Stimulated activated CD8-positive, alpha-beta memory T cell treated with anti-CD3 and anti-CD28 coated beads, Interleukin-7, amount 100 ng/mL, for 1 hour (primary cell): ENCODE results near the gene FTCD.

Source experiments
- DNase-seq, 2 donors: peaks; one replicate each; pipeline ENCODE4 v3.0.0-alpha.2; 2020; ENCODE audit warnings: low read depth in 2 of 2

The FTCD gene

DNA sequence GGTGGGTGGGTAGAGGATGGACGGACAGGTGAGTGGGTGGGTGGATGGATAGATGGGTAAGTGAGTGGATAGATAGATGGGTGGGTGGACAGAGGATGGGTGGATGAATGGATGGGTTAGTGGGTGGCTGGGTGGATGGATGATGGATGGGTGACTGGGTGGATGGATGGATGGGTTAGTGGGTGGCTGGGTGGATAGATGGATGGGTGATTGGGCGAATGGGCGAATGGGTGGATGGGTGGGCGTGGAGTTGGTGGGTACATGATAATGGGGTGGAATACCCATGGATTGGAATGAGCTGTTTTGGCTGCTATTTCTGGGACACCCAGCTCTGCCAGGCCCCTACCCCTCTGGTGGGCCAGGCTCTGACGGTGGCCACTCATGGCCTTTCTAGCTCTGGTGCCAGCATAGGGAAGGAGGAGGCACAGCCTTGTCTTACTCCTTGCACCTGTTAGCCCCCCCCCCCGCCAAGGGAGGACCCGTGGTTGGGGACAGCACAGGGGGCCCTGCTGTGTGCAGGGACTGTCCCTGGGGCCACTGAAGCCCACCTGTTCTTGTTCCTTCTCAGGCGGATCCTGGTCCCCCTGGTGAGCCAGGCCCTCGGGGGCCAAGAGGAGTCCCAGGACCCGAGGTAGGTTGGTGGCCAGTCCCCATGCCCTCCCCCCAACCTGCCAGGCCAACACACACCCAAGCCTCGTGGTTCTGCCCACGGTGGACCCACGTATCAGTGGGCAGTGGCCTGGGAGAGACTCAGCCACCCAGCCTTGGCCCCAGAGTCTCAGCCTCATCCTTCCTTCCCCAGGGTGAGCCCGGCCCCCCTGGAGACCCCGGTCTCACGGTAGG, 31.1 kb downstream of the FTCD start:
- DNase-seq, result no peak

DNA sequence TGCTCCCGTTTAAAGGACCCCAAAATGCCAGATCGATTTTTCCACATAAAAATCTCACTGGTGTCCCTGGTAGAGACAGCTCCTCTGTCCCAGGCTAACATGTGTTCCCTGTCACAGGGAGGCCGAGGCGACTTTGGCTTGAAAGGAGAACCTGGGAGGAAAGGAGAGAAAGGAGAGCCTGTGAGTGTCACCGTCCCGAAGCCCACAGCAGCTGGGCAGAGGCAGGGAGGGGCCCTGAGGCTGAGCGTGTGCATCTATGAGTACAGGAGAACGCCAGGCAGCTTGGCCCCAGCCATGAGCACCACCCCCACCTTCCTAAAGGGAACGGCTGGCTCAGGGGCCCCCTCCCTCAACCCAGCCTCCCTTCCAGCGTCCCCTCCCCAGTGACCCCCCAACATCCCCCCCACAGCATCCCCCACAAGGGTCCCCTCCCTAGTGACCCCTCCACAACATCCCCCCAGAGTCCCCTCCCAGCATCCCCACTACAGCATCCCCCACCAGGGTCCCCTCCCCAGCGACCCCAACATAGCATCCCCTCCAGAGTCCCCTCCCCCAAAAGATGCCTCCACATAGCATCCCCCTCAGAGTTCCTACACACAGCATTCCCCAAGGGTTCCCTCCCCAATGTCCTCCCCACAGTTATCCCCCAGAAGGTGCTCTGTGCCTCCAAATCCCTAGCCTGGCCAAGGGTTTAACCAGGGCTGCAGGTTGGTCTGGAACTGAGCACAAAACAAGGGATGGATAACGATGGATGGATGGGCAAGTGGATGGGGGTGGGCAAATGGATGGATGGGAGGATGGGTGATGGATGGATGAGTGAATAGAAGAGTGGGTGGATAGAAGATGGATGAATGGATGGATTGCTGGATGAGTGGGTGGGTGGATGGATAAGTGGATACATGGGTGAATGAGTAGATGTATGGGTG, 32.4 kb downstream of the FTCD start:
- DNase-seq, result no peak

DNA sequence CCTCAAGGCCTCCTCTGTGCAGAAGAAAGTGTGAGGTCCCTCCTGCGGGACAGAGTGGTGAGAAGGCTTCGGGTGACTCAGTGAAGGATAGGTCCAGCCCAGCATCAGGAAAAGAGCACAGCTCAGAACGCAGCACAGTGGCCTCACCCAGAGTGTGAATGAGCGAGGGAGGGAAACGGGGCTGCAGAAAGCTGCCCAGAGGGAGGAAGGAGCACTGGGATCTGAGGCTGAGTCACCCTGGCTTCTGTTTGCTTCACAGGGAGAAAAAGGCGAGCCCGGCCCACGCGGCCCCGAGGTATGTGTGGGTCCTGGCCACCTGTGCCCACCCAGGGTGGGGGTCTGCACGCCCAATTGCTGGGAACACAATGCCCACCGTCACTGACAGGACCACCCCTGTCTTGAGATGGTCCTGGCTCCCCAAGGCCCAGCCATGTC, 33.1 kb downstream of the FTCD start:
- no peak for DNase-seq

DNA sequence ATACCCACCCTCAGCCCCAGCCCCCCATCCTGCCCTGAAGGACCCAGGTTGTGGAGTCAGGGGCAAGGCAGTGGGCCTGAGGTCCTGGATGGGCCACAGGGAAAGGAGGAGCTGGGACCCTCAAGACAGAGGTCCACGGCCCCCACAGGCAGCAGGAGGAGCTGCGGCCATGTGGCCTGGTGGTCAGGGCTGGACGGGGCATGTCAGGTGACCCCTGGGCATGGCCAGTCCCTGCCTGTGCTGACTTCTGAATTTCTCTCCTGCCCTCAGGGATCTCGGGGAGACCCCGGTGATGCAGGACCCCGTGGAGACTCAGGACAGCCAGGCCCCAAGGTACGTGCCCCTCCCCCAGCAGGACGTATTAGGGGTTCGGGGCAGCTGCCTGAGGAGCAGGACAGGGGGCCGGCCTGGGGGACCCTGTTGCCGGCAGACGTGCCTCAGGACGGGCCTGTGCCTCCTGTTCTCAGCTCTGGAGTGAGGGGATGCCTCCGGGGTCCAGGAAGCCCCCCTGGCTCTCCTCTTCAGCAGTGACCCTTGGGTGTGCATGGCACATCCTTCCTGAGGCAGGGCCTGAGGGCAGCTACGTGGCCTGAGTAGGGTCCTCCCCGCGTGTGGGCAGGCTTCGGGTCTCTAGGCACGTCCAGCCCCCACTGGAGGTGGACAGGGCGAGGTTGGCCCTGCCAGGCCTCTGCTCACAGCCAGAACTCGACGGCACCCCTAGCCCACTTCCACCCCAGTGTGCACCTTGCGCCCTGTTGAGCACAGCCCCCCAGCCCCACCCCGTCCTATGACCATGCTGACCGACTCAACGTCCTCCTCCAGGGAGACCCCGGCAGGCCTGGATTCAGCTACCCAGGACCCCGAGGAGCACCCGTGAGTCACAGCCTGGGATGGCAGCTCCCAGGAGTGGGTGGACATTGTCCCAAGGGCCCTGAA, 33.8 kb downstream of the FTCD start:
- no peak for DNase-seq

- no peak for DNase-seq
These were observed 34.8 kb downstream of the FTCD start for GRCh38 chr21:46120301-46121285.

- no peak for DNase-seq
These were observed 35.6 kb downstream of the FTCD start for GRCh38 chr21:46119637-46120271.

GRCh38 chr21:46119144-46119636, 36.2 kb downstream of the FTCD start:
- no peak for DNase-seq

- DNase-seq, result no peak
These were observed 36.8 kb downstream of the FTCD start for GRCh38 chr21:46118316-46119143.

DNA sequence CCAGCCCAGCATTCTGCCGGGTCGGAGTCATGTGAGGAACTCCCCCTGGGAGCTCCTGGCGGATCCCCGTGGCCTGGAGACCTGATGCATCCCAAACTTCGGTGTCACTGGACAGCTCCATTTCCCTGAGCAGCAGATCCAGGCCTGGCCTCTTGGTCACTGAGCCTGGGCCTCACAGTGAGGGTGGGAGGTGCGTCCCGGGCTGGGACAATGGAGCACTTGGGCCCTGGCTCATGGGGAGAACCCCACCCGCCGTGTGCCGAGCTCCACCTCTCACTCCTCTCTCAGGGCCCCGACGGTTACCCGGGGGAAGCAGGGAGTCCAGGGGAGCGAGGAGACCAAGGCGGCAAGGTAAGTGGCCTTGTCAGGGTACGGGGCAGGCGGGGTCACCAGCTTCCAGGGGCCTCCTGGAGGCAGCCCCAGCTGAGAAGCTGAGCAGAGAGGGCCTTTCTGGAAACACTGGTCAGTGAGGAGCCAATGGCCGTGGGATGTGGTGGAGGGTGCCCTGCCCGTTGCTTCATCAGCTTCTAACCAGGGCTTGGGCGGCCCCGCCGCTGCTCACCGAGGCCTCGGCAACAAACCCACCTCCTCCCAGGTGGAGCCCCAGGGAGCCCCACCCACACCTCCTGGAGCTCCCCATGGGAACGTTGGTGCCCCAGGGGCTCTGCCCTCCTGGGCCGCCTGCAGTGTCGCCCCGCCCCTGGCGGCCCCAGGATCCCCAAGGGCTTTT, 37.6 kb downstream of the FTCD start:
- no peak for DNase-seq

GRCh38 chr21:46116776-46117585, 38.4 kb downstream of the FTCD start:
- DNase-seq, result no peak

DNA sequence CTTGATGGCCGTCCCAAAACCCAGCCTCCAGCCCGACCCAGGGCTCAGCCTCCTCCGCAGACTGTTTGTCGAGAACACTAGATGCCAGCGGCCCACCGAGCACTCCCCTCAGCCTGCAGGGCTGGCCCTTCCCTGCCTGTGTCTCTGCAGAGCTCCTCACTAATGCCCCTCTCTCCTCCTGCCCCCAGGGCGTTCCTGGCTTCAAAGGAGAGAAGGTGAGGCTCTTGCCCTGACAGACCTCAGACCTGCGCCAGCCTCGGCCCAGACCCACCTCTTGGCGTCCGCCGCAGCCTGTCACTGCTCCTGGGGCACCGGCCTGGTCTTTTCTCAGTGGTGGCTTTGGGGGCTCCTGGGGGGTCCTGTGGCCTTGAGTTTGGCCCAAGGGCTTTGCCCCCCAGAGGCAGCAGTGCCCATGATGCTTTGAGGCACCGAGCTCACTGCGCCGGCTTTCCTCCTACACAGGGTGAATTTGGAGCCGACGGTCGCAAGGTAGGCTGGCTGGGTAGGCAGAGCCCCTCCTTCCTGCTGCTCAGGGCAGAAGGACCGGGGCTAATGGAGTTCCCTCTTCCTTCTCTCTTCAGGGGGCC, 39.1 kb downstream of the FTCD start:
- DNase-seq, result no peak

- no peak for DNase-seq
These were observed 39.8 kb downstream of the FTCD start for GRCh38 chr21:46115441-46116188.

- DNase-seq, result no peak
These were observed 40.4 kb downstream of the FTCD start for GRCh38 chr21:46114963-46115362.

- no peak for DNase-seq
These were observed 41.7 kb downstream of the FTCD start for GRCh38 chr21:46113497-46114176.

DNA sequence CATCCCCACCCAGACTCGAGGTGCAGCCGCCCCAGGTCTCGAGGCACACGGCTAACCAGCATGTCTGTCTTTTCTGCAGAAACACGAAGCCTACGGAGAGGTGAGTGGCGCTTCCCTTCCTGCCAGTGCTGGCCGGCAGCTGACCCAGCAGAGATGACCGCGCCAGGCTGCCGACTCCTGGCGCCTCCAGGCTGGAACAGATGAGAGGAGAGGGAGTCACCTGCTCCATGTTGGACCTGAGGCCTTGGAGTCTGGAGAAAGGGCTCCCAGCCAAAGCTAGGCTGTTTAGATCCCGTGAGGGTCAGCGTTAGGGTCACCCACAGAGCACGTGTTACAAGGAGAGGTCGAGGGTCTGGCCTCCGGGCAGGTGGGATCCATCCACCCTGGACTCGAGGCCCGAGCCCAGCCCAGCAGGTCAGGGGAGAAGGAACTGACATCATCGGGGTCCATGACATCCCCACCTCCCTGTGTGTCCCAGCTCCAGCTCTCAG, 42.6 kb downstream of the FTCD start:
- DNase-seq, result no peak
